GM12801 (cell line): Measurements from ENCODE around the gene OLAH.

ENCODE experiments used
- TF ChIP-seq, protein P1 (sequence below): IDR thresholded peaks from one replicate; pipeline ENCODE4 v1.5.1; 2011; ENCODE audit warnings: control low read depth; ENCODE audit not compliant: insufficient read length; ENCODE audit errors: extremely low read depth

Gene OLAH

DNA sequence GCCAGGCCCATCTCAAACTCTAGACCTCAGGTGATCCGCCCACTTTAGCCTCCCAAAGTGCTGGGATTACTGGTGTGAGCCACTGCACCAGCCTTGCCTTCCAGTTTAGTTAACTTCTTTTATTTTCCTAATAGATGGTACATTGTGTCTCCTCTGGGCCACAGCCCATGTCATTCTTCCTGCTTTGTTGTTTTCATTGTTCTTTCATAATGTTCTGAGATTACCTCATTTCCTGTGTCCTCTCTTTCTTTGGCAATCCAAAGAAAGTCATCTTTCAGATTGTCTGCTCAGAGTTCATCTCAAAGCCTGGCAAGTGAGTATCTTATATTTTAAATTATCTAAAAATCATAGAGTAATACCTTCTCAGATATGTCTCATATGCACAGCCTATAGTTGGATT, at the start of gene OLAH:
TSS of gene OLAH (plus strand) at position 270 of the 400 bp plus-strand sequence. CDS start 3,346 bp downstream, outside the sequence.
- TF ChIP-seq, protein P1, sequence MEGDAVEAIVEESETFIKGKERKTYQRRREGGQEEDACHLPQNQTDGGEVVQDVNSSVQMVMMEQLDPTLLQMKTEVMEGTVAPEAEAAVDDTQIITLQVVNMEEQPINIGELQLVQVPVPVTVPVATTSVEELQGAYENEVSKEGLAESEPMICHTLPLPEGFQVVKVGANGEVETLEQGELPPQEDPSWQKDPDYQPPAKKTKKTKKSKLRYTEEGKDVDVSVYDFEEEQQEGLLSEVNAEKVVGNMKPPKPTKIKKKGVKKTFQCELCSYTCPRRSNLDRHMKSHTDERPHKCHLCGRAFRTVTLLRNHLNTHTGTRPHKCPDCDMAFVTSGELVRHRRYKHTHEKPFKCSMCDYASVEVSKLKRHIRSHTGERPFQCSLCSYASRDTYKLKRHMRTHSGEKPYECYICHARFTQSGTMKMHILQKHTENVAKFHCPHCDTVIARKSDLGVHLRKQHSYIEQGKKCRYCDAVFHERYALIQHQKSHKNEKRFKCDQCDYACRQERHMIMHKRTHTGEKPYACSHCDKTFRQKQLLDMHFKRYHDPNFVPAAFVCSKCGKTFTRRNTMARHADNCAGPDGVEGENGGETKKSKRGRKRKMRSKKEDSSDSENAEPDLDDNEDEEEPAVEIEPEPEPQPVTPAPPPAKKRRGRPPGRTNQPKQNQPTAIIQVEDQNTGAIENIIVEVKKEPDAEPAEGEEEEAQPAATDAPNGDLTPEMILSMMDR: no peak

DNA sequence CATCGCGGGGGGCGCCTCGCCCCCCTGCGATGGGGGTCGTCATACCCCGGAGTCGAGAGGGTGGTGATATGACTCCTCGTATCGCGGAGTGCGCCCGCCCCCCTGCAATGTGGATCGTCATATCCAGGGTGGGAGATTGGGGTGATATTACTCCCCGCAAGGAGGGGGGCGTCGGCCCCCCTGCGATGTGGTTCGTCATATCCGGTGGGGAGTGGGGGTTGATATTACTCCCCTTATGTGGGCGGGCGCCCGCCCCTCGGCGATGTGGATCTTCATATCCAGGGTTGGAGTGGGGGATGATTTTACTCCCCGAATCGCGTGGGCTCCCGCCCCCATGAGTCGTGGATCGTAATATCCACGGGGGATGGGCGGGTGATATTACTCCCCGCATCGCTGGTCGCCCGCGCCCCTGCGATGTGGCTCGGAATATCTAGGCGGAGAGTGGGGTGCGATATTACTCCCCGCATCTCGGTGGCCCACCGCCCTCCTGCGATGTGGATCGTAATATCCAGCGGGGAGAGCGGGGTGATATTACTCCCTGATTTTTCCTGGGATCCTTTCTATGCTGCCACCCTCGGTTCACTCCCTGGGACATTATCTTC, 47.7 kb upstream of the OLAH start:
- TF ChIP-seq, protein P1: no peak

DNA sequence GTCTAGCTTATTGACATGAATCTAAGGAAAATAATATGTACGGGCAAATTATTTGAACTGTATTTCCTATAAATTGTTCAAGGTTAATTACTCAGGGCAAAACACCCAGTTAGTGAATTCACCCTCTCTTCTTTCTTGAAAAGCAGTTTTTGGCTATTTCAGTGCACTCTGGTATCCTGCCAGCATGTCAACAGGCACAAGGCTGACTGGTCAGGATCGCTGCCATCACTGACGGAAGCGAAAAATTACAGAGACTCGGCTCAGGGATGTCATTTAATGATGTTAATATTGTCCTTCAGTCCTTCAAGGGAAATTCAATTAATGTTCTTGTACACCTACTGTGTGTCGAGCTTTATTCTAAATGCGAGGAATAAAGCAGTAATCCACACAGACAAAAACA, 28.3 kb upstream of the OLAH start:
- TF ChIP-seq, protein P1: no peak

DNA sequence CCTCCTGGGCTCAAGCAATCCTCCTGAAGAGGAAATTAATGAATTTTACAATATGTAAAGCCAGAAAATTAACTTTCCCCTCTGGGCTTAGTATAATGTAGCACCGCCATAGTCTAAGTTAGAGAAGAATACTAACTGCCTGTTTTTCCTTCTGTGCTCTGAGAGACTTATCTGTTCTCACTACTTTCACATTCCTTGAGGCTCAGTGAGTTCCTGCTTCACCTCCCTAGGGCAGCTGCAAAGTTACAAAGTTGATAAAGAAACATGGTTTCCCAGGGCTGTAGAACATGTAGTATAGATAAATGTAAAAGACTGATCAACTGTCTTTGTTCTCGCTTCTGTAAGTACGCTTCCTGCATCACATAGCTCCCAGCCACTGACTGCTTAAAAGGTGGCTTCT, 16.0 kb upstream of the OLAH start:
- TF ChIP-seq, protein P1: no peak

DNA sequence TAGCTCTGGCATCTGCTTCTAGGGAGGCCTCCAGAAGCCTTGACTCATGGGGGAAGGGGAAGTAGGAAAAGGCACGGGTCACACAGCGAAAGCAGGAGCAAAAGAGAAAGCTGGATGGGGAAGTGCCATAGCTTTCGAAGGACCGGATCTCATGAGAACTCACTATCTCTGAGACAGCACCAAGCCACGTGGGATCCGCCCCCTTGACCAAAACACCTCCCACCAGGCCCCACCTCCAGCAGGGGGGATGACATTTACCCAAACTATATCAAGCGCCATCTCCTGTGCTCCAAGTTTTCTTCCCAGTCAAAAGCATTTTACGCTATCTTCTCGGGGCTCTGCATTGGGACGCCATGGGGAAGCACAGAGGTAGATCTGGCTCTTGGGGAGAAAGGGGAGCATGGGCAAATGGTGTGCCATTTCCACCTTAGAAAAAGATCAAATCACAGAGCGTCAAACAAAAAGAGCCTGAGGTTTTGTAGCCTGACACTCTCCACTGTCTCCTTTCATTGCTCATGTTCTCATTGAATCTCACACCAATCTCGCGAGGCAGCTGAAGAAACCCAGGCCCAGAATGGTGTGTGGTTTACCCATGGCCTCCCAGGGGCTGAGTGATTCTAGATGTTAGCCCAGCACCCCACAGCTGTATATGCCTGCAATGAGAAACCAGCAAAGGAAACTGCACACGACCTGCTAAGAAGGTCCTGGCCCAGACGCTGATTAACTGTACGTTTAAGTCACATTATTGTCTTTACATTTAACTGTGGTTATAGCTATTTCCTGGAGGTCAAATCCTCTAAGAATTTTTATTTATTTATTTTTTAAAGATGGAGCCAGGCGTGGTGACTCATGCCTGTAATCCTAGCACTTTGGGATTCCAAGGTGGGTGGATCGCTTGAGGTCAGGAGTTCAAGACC, 8.1 kb upstream of the OLAH start:
- TF ChIP-seq, protein P1: no peak

DNA sequence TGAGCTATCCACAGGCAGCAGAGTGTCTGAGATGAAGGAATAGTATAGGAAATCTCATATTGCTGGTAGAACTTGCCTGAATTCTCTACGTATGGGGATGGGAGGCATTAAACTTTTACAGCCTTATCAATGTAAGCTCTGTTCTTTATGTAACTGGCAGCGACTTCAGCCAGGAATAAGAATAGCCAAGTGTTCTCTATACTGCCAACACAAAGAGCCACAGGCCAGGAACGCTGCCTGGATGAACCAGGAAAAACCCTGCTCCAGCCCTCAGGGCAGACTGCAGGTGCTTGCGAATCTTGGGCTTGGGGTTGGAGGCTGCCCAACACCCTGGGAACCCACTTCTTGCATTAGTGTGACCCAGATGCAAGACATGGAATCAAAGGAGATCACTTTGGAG, 6.1 kb upstream of the OLAH start:
- TF ChIP-seq, protein P1: no peak

DNA sequence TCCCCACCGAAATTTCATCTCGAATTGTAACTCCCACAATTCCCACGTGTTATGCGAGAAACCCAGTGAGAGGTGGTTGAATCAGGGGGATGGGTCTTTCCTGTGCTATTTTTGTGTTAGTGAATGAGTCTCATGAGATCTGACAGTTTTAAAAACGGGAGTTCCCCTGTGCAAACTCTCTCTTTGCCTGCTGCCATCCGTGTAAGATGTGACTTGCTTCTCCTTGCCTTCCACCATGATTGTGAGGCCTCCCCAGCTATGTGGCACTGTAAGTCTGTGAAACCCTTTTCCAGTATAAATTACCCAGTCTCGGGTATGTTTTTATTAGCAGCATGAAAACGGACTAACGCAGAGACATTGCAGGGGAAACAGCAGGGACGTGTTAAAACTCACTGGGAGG, 5.3 kb upstream of the OLAH start:
- TF ChIP-seq, protein P1: no peak
